Inflammatory macrophage (primary cell): Measurements from ENCODE around the gene NMRK1.

ENCODE experiments used
- DNase-seq, 2 donors: peaks; one replicate each; pipeline ENCODE4 v3.0.0-alpha.2; 2020 to 2022

NMRK1 gene

DNA sequence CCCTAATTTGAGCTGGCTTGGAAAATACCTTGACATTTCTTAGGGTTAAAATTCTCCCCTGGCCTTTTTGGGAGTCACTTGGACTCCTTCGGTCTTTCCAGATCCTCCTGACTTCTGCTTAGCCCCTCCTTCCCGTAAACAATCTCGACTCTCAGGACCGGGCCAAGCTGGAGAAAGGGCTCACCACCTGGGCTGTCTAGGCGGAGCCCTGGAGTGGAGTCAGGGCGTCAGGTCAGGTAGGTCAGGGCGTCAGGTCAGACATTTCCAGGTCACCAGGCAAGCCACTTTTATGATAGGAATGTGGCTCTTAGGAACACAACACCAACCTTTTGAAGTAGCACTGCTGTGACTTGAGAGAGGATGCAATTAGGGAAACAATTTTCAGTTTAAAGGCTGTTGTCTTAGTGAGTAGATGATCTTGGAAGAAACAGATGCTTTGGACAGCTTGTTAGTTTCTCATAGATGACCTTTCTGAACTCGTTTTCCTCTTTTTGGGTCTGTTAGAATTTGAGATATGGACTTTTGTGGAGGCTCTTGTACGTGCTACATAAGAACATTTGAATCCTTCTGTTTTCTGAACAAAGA lies 13.1 kb upstream of the NMRK1 start:
- no peak for DNase-seq

DNA sequence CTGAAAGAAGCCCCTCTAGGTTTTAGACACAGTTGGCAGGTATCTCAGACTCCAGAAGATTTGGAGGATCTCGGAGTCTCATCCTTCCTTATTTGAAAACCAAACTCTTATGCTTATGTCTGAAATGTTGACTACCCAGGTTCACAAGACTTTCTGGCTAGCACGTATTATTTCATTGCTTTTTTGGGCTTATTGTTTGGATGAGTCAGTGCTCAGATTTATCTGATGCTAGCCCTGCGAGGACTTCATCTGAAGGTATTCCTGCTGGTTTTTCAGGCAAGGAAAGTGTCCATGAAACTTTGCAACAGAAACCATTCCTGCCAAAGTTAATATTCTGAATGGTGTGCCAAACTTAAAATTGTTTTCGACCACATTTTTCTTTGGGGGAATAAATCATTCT lies 8.8 kb upstream of the NMRK1 start:
- DNase-seq = no peak

DNA sequence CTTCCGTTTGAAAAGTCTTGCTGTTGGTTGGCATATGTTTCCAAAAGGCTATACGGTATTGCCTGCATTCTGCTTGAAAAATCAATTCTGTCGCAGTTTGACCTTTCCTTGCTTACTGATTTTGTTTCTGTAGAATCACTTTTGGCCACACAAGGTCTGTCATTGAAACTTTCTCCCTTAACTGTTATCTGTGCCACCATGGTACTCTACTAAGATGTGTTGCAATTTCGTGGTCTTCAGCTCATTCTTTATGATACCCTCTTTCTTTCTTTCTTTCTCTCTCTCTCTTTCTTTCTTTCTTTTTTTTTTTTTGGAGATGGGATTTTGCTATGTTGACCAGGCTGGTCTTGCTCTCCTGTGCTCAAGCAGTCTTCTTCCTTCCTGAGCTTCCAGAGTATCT lies 4.8 kb upstream of the NMRK1 start:
- no peak for DNase-seq

DNA sequence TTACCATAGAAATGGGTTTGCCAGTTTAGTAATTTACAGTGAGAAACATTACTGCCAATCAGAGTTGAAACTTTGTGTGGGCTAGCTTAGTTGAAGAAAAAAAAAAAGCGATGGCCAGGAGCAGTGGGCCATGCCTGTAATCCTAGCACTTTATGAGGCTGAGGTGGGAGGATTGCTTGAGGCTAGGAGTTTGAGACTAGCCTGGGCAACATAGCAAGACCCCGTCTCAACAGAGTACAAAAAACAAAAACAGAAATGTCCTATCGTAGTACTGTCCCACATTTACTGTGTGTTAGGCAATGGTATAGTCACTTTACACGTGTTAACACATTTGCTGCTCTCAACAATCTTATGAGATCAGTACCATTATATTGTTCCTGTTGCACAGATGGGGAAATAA lies 2.6 kb upstream of the NMRK1 start:
- DNase-seq = no peak

DNA sequence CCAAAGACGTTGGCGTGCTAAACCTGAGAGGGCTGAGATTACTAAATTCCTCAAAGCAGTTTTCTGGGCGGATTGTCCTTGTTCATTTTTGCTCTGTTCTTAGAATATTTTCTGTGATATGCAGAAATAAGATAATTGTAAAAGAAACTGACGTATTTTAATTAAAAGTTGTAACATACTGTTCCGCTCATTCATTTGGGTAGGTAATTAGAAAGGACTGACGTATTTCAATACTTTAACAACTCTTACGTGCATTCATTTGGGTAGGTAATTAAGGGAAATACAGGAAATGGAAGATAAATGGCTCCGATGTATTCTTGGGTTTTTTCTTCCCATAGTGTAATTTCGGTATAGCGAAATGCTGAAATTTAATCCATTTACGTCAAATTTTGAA lies 1.4 kb upstream of the NMRK1 start:
- no peak for DNase-seq

DNA sequence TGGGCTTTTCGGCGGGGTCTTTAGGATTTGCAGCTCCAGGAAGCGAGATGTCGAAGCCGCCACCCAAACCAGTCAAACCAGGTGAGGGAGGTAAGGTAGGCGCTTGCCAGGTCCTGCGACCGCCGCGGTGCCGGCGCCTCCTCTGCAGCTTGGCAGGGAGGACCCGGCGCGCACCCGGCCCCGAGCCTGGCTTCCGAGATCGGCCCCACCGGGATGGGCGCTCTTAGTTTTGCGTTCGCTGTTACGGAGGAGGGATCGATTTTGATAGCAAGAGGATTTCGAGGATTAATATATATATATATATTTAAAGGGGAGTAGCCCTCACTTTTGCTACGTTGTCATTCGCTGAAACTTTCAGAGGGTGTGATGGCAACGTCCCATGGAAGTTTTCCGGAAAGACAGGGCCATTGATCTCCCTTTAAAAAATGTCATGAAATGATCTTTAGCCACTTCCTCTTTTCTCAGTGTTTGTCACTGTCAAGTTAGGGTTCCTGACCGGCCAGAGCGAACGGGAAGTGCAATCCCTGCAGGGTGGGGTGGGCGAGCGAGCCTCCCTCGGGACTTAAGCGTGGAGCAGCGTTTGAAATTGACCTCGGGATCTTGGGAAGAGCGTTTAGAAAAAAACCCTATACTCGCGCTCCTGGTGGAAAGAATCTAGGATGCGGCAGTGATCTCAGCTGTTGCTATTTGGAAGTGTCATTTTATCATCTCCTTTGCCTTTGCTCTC lies 854 bp upstream of the NMRK1 start:
- peak; percentile 94 for DNase-seq

DNA sequence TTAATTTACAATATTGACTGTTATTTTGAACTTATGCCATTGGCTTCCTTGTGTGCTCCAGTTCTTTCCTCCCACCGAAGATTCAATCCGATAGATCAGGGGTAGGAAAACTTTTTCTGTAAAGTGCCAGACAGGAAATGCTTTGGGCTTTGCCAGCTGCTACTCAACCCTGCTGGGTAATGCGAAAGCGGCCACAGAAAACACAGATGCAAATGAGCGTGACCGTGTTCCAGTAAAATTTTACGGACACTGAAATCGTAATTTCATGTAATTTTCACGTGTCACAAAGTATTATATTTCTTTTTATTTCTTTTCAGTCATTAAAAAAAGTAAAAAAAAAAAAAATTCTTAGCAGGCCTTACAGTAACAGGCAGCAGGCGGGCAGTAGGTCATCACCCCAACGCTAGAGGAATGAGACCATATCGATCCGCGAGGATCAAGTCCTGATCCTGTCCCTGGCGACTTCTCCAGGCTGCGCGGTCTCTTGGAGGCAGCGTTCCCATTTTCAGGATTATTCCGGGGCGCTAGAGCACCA lies 599 bp downstream of the NMRK1 start:
- DNase-seq = peak; percentile 46 to 48

DNA sequence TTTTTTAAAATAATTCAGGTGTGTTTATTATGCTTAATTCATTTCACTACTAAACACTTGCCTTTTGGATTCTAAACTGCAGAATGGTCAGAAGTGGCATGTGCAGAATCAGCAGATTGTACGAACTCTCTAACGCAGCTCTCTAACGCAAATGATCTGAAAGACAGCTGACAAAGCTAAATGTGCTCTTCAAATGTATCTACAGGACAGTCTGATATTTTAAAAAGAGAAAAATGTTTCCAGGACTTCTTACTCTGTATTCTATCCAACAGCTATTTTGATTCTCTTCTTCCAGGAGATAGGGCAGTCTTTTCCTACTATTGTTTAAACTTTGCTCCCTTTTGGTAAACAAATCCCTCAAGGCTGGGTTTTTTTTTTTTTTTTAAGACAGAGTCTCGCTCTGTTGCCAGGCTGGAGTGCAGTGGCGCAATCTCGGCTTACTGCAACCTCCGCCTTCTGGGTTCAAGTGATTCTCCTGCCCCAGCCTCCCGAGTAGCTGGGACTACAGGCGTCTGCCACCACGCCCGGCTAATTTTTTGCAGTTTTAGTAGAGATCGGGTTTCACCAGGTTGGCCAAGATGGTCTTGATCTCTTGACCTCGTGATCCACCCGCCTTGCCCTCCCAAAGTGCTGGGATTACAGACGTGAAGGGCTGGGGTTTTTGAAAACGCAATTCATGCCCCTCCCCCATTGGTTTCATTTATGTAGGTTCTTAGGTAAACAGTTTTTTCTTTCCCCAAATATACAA lies 1.2 kb downstream of the NMRK1 start:
- no peak for DNase-seq

DNA sequence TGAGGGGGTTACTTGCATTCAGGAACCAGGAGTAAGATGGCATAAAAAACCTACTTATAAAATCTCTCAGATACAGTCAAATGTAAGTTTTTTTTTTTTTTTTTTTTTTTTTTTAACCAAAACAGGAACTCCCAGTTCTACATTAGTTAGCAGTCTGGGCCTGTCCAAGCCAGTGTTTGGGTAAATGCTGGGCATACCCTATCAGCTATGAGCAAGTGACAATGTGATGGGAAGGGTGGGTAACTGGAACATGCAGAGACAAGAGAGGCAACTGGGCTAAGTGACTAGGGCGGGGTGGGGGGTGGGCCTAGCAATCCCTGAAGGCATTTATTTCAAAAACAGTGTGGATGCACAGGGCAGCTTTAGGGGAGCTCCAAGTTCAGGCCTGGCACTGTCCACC lies 2.3 kb downstream of the NMRK1 start:
- DNase-seq = peak; percentile 32 to 45

DNA sequence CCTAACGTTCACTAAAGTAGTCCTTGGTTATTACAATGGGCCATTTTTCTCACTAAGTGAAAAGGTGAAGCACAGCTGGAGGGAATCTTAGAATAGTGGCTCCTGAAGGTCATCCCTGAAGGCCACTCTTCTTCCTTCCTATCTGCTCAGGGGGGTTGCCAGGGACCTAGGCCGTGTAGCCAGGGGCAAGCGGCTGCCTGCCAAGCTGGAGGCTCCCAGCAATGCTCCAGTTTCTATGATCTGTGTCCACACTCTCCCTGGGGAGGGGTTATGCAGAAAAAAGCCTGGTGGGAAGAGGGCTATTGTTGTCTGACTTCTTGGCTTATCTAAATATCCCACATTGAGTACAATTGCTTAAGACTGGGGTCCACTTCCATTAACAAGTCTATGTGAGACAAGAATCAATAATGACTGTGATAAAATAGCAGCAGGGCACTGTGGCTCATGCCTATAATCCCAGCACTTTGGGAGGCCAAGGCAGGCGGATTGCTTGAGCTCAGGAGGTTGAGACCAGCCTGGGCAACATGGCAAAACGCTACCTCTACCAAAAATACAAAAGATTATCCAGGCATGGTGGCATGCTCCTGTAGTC lies 3.8 kb downstream of the NMRK1 start:
- DNase-seq = no peak

DNA sequence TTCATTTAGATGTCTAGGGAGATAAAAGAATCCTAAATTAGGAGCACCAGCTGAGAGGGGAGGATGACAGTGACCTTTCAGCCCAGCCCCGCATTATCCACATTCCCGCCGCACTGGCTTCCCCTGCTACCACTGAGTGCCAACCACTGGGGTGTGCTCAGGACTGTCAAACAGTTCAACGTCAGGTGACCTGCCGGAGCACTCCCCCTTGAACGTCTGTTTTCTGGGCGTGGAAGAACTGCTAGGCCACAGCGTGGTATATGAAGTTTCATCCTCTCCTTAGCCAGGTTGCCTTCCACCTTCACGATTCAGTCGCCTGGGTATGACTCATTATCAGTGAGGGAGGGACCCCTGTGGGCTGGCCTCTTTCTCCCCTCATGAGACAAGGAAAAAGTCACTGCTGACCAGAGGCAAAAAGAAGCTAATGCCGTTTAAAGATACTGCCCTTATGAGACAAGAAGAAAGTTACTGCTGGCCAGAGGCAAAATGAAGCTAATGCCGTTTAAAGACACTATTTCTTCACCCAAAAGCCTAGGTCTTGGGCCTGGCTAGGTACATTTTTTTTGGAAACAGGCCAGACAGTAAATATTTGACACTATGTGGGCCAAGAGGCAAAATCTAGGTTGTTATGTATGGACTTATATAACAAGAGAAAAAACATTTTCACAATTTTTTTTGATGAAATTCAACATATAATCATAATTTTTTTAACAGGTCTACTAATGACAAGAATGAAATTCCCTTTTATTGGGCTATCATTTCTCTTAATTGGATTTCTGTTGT lies 4.6 kb downstream of the NMRK1 start:
- DNase-seq = no peak

DNA sequence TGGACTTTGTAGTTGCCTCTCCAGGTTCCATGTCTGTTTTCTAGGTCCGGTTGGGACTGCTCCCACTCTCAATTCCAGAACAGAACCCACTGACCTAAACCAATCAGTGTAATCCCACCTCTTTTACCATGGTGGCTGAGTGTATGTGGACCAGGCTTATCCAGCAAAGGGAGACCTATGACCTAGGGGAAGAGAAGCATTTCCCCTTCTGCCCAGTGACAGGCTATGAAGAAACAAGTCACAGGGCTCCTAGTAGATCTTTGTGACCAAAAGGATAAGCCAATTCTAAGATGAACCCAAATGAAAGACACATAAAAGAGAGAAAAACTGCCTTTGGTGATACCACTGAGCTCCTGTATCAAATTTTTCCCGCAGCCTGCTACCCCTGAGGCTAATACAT lies 6.3 kb downstream of the NMRK1 start:
- peak; percentile 49 to 70 for DNase-seq

DNA sequence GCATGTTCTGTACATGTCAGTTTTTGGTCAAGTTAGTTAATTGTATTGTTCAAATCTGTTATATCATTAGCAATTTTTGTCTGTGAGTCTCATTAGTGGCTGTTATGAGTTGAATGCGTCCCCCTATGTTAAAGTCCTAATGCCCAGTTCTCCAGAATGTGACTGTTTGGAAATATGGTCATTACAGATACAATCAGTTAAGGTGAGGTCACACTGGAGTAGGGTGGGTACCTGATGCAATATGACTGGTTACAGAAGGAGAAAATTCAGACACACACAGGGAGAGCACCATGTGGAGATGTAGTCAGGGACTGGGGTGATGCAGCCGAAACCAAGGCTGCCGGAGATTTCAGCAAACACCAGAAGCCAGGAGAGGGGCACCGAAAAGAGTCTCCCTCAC lies 15.1 kb downstream of the NMRK1 start:
- no peak for DNase-seq

DNA sequence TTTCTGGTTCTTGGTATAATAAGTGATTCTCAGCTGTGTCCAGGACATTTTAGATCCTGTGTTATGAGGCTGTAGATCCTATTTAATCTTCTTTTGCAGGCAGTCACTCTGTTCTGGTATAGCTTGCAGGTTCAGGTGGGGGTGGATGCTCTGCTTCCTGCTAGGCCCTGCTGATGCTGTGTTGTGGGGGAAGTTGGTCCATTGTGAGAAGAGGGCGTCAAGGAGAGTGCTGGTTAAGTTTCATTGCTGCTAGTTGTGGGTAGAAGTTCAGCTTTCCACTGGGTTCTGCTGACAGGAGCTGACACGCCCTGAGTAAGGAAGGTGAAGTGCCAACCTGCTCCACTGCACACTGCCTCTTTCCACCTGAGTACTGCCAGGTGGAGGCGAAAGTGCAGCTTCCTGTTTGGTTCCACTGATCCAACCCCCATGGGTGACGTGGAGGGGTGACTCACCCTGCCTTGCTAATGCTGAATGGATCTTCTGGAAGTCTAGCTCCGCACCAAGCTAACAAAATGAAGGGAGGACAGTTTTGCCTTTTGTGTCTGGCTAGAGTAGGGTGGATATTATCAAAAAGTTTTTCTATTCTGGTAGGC lies 16.3 kb downstream of the NMRK1 start:
- no peak for DNase-seq

DNA sequence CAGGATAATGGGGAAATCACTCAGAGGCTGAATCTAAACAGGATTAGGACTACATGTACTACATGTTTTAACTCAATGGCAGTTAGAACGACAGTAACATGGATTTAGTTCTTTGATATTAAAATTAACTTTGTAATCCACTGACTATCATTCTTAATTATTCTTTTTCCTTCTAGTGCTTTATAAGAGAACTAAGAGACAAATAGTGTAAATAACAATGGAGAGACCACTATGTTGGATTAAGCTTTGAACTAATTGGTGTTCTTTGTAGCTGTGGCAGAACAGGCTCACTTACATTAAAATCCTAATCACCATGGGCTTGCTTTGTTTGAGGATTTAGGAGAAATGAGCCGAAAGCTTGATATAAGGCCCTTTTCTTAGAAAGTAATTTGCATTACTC lies 18.8 kb downstream of the NMRK1 start:
- DNase-seq = no peak

DNA sequence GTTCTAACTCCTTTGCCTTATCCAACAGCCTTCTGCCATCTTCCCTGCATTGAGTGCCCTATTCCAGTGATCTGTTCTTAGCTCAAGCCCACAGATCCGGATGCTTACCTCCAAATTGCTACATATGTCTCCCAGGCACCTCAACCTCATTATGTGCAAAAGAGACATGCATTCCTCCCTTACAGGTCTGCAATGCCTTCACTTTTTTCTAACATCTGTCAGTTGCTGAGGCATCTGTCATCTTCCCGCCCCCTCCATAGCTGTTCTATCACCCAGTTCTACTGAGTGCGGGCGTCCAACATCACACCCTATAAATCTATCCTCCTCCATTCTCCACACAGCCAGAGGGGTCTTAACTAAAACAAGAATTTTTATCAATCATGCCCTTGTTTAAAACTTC lies 20.1 kb downstream of the NMRK1 start:
- no peak for DNase-seq

DNA sequence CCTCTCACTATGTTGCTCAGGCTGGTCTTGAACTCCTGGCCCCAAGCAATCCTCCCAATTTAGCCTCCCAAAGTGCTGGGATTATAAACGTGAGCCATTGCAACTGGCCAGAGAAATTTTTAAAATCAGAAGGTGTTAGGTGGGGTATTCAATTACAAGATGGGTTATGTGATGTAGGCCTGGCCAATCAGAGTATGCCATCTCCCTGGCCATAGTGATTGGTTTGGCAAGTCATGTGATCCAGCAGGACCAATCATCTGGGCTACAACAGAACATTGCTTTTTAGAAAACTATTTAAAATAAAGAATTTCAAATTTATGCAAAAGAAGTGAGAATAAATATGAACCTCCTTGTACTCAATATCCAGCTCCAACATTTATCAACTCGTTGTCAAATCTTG lies 22.4 kb downstream of the NMRK1 start:
- DNase-seq = no peak

DNA sequence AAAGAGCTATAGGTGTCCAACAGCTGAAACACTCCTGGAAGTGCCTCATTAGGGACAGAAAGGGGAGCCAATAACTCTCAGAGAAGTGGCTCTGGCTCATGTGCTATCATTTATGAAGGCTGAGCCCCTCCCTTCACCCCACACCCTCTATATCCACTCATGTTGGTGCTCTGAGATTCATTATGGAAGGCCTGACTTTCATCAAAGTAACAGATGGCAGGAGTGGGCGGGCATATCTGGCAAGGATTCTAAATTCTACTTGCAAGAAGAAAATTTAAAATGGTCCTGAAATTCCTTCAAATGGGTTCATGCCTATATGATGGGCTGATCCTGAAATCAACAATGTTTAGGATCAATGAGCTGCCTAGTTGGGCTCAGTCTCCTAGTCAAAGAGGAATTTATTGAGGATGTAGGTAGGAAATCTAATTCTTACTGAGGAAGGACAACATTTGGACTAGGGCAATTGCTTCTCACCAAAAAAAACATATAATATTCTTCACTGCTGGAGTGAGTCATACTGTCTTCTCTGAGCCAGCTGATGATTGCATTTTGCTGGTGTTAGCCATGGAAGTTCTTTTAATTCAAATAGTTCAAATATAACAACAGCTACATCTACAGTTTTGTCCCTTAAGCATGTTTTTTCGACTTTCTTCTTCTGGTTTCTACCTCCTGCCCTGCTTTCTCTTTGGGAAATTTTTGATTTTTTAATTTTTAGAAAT lies 23.5 kb downstream of the NMRK1 start:
- DNase-seq = no peak

DNA sequence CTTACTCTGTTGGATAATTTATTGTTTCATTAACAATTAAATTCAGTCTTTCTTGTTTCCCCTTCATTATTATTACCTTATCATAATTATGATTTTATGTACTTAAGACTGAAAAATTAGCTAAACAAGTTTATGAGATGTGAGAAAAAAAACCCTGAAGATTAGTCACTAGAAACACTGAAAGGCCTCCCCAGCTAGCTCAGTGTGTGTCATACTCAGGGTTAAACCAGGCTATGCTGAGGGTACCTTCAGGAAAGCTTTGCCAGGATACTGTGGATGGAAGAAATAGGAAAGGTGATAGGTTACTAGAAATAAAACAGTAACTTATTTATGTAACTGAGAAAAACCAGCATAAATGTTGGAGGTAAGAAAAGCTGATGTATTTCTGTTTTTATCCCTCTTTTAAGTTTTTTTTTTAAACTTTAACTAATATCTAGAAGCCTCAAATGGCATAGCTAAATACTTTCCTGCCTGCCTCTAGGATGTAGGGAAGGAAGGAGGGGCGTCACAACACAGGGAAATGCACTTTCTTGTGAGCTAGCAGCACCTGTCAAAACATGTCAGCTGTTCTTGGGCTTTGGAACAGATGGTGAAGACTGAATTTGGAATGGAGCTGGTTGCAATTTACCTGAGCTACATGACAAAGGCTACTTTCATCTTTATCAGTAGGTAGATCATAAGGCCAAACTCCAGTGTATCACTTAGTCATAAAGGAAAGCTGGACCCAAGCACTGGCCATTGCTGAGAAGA lies 24.2 kb downstream of the NMRK1 start:
- DNase-seq = no peak

DNA sequence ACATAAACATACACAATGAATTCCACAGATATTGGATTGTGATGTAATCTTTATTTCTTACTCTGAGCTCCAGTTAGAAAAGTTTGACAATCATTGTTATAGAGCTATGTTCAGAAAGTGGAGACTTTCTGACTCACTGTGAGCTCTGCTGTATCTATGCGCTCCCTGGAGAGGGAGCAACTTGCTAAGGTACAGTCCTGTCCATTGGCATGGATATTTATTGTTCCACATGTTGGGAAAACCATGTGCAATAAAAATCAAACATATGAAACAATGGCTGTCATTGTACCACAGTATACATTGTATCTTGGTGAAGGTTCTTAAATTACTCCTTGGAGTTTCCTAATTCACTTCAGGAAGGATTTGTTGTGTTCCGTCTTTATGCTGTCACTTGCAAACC lies 26.8 kb downstream of the NMRK1 start:
- DNase-seq = no peak
